SK-N-SH treated with all-trans-retinoic acid at 6 μM for 48 hours (cell line): ENCODE data around the gene TBXA2R.
A peak's percentile ranks its signal among the peaks of the same experiment; 100 is the strongest.

Experiments
- ATAC-seq: fragments of 200-7000 bp; cut with Tn5 transposase; 3 replicates; pipeline ENCODE4 v1.9.1; 2020; ENCODE audit warnings: mild to moderate bottlenecking, moderate library complexity
- ARNTL ChIP-seq: fragments of 450-650 bp; formaldehyde crosslinking; IDR thresholded peaks from 2 replicates; pipeline ENCODE4 v1.5.0; 2020; ENCODE audit warnings: low read depth, mild to moderate bottlenecking, moderate library complexity, borderline replicate concordance
- BACH2 ChIP-seq: fragments of 250-450 bp; sonication (Bioruptor Pico); IDR thresholded peaks from 2 replicates; pipeline ENCODE4 v1.9.0; 2021; ENCODE audit warnings: mild to moderate bottlenecking, borderline replicate concordance
- CREB5 ChIP-seq: fragments of 250-450 bp; sonication (Bioruptor Pico); IDR thresholded peaks from 2 replicates; pipeline ENCODE4 v1.5.1; 2020; ENCODE audit warnings: low read depth, mild to moderate bottlenecking, moderate library complexity
- ESRRG ChIP-seq: fragments of 250-450 bp; sonication (Bioruptor Pico); IDR thresholded peaks from 2 replicates; pipeline ENCODE4 v1.6.1; 2021; ENCODE audit warnings: mild to moderate bottlenecking
- GLIS3 ChIP-seq: fragments of 250-450 bp; sonication (Bioruptor Pico); IDR thresholded peaks from 2 replicates; pipeline ENCODE4 v1.5.0; 2020; ENCODE audit warnings: mild to moderate bottlenecking, moderate library complexity
- ISL1 ChIP-seq: fragments of 250-450 bp; sonication (Bioruptor Pico); IDR thresholded peaks from 2 replicates; pipeline ENCODE4 v2.1.2; 2022; ENCODE audit warnings: mild to moderate bottlenecking, moderate library complexity
- OSR1 ChIP-seq: fragments of 250-450 bp; sonication (Bioruptor Pico); IDR thresholded peaks from 2 replicates; pipeline ENCODE4 v1.8.0; 2022; ENCODE audit warnings: moderate library complexity, mild to moderate bottlenecking, inconsistent platforms
- PPARA ChIP-seq: fragments of 250-450 bp; sonication (Bioruptor Pico); IDR thresholded peaks from 2 replicates; pipeline ENCODE4 v1.5.0; 2020; ENCODE audit warnings: mild to moderate bottlenecking, borderline replicate concordance
- RARB ChIP-seq: fragments of 250-450 bp; sonication (Bioruptor Pico); IDR thresholded peaks from 2 replicates; pipeline ENCODE4 v1.8.0; 2021; ENCODE audit warnings: mild to moderate bottlenecking, moderate library complexity
- SNAI2 ChIP-seq: fragments of 250-450 bp; sonication (Bioruptor Pico); IDR thresholded peaks from 2 replicates; pipeline ENCODE4 v1.5.0; 2020; ENCODE audit warnings: mild to moderate bottlenecking, moderate library complexity
- TCF4 ChIP-seq: fragments of 250-450 bp; sonication (Bioruptor Pico); IDR thresholded peaks from 2 replicates; pipeline ENCODE4 v1.8.0; 2021; ENCODE audit warnings: mild to moderate bottlenecking, moderate library complexity, borderline replicate concordance
- TOX ChIP-seq: fragments of 250-450 bp; sonication (Bioruptor Pico); IDR thresholded peaks from 2 replicates; pipeline ENCODE4 v1.8.0; 2021; ENCODE audit warnings: mild to moderate bottlenecking, moderate library complexity, borderline replicate concordance
- TSHZ2 ChIP-seq: fragments of 250-450 bp; sonication (Bioruptor Pico); IDR thresholded peaks from 2 replicates; pipeline ENCODE4 v1.5.0; 2020; ENCODE audit warnings: mild to moderate bottlenecking, moderate library complexity
- ZC3H10 ChIP-seq: fragments of 250-450 bp; sonication (Bioruptor Pico); IDR thresholded peaks from 2 replicates; pipeline ENCODE4 v1.5.1; 2021; ENCODE audit warnings: mild to moderate bottlenecking, moderate library complexity
- ZFP3 ChIP-seq: fragments of 250-450 bp; sonication (Bioruptor Pico); IDR thresholded peaks from 2 replicates; pipeline ENCODE4 v1.5.0; 2020; ENCODE audit warnings: mild to moderate bottlenecking, moderate library complexity
- ZFP30 ChIP-seq: fragments of 450-650 bp; formaldehyde crosslinking; IDR thresholded peaks from 2 replicates; pipeline ENCODE4 v1.5.0; 2022; ENCODE audit warnings: mild to moderate bottlenecking, moderate library complexity
- ZNF565 ChIP-seq: fragments of 450-650 bp; formaldehyde crosslinking; conservative IDR thresholded peaks from 2 replicates; pipeline ENCODE4 v1.5.0; 2020; ENCODE audit warnings: low read depth, mild to moderate bottlenecking, moderate library complexity
- ZNF70 ChIP-seq: fragments of 450-650 bp; formaldehyde crosslinking; IDR thresholded peaks from 2 replicates; pipeline ENCODE4 v1.5.0; 2020; ENCODE audit warnings: mild to moderate bottlenecking, moderate library complexity
- TF ChIP-seq, protein P1 (sequence below): fragments of 250-450 bp; sonication (Bioruptor Pico); IDR thresholded peaks from 2 replicates; pipeline ENCODE4 v1.8.0; 2020; ENCODE audit warnings: mild to moderate bottlenecking, moderate library complexity, borderline replicate concordance
- TF ChIP-seq, protein P2 (sequence below): fragments of 250-450 bp; sonication (Bioruptor Pico); IDR thresholded peaks from 2 replicates; pipeline ENCODE4 v1.8.0; 2021; ENCODE audit warnings: low read depth, mild to moderate bottlenecking, moderate library complexity, borderline replicate concordance
- TF ChIP-seq, protein P3 (sequence below): fragments of 250-450 bp; sonication (Bioruptor Pico); IDR thresholded peaks from 2 replicates; pipeline ENCODE4 v1.5.1; 2021; ENCODE audit warnings: mild to moderate bottlenecking, moderate library complexity

The TBXA2R gene

GRCh38 chr19:3589949-3590348, 16.7 kb downstream of the TBXA2R start:
- ATAC-seq, result no peak
- TF ChIP-seq TOX (CRISPR knock-in tag), result no peak
- no peak for TF ChIP-seq ESRRG (CRISPR knock-in tag)
- TF ChIP-seq BACH2 (CRISPR knock-in tag), result no peak
- no peak for TF ChIP-seq ZNF70 (CRISPR knock-in tag)
- no peak for TF ChIP-seq ZFP30 (CRISPR knock-in tag)
- no peak for TF ChIP-seq ISL1 (CRISPR knock-in tag)

- no peak for TF ChIP-seq TCF4
- no peak for TF ChIP-seq BACH2 (CRISPR knock-in tag)
- TF ChIP-seq ISL1 (CRISPR knock-in tag), result no peak
- no peak for TF ChIP-seq ZNF565
- TF ChIP-seq SNAI2 (CRISPR knock-in tag), result no peak
- no peak for TF ChIP-seq ARNTL (CRISPR knock-in tag)
- TF ChIP-seq ZFP30 (CRISPR knock-in tag), result no peak
- TF ChIP-seq RARB, result no peak
- TF ChIP-seq TOX (CRISPR knock-in tag), result no peak
- TF ChIP-seq, protein P1, sequence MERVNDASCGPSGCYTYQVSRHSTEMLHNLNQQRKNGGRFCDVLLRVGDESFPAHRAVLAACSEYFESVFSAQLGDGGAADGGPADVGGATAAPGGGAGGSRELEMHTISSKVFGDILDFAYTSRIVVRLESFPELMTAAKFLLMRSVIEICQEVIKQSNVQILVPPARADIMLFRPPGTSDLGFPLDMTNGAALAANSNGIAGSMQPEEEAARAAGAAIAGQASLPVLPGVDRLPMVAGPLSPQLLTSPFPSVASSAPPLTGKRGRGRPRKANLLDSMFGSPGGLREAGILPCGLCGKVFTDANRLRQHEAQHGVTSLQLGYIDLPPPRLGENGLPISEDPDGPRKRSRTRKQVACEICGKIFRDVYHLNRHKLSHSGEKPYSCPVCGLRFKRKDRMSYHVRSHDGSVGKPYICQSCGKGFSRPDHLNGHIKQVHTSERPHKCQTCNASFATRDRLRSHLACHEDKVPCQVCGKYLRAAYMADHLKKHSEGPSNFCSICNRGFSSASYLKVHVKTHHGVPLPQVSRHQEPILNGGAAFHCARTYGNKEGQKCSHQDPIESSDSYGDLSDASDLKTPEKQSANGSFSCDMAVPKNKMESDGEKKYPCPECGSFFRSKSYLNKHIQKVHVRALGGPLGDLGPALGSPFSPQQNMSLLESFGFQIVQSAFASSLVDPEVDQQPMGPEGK (CRISPR knock-in tag), result no peak
- TF ChIP-seq ZFP3, result no peak
- TF ChIP-seq OSR1 (CRISPR knock-in tag), result no peak
- no peak for TF ChIP-seq CREB5
- no peak for TF ChIP-seq ZC3H10 (CRISPR knock-in tag)
- TF ChIP-seq, protein P2, sequence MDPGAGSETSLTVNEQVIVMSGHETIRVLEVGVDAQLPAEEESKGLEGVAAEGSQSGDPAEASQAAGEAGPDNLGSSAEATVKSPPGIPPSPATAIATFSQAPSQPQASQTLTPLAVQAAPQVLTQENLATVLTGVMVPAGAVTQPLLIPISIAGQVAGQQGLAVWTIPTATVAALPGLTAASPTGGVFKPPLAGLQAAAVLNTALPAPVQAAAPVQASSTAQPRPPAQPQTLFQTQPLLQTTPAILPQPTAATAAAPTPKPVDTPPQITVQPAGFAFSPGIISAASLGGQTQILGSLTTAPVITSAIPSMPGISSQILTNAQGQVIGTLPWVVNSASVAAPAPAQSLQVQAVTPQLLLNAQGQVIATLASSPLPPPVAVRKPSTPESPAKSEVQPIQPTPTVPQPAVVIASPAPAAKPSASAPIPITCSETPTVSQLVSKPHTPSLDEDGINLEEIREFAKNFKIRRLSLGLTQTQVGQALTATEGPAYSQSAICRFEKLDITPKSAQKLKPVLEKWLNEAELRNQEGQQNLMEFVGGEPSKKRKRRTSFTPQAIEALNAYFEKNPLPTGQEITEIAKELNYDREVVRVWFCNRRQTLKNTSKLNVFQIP (CRISPR knock-in tag), result no peak
- TF ChIP-seq PPARA, result no peak
- no peak for ATAC-seq
Measured at GRCh38 chr19:3589439-3589838, 17.2 kb downstream of the TBXA2R start.

DNA sequence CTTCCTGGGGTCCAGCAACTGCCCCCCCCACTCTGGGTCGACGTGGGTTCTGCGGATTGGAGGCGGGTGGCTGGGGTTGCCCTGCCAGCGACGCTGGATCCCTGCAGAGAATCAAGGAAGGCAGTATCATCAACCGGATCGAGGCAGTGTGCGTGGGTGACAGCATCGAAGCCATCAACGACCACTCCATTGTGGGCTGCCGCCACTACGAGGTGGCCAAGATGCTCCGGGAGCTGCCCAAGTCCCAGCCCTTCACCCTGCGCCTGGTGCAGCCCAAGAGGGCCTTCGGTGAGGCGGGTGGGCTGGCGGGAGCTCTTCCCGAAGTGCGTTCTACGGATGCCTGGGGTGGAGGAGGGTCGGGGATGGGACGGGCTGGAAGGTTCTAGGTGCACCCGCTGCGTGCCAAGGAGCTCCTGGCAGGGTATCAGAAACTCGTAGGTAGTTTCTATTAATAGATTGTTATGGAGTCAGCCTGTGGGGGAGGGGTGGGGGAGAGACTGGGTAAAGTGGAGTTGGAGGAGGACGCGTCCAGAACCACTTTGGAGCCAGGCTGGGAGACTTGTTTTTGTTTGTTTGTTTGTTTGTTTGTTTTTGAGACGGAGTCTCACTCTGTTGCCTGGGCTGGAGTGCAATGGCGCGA, 19.8 kb downstream of the TBXA2R start:
- peak; percentile 52 for ATAC-seq
- no peak for TF ChIP-seq BACH2 (CRISPR knock-in tag)
- TF ChIP-seq GLIS3 (CRISPR knock-in tag), result no peak
- no peak for TF ChIP-seq ISL1 (CRISPR knock-in tag)
- TF ChIP-seq TSHZ2, result no peak

- no peak for TF ChIP-seq PPARA
- TF ChIP-seq, protein P3, sequence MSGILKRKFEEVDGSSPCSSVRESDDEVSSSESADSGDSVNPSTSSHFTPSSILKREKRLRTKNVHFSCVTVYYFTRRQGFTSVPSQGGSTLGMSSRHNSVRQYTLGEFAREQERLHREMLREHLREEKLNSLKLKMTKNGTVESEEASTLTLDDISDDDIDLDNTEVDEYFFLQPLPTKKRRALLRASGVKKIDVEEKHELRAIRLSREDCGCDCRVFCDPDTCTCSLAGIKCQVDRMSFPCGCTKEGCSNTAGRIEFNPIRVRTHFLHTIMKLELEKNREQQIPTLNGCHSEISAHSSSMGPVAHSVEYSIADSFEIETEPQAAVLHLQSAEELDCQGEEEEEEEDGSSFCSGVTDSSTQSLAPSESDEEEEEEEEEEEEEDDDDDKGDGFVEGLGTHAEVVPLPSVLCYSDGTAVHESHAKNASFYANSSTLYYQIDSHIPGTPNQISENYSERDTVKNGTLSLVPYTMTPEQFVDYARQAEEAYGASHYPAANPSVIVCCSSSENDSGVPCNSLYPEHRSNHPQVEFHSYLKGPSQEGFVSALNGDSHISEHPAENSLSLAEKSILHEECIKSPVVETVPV, result no peak
Measured at GRCh38 chr19:3586127-3586626, 20.5 kb downstream of the TBXA2R start.

More at GRCh38 chr19:3586127-3586626, 20.5 kb downstream of the TBXA2R start:
- peak; percentile 49 for ATAC-seq
